ENCODE measurements around the gene CCDC127. TPM values are rescaled to one million over a fixed set of nuclear protein-coding genes. Genes with fewer than 3 reads are reported as not detected.

The CCDC127 gene
- total and polyA plus RNA-seq, 2 of the 13 experiments (the other 11 are each of a cell fraction or from before 2014, with no cell fraction given) = 2.9 to 4.3 TPM

- ChIA-PET CTCF (ENCODE audit: low intra/inter-chr PET ratio, low total read pairs) (no interaction called here), POLR2A (no interaction called here)
- no peak overlapping the region for H2AFZ ChIP-seq (ENCODE audit: low read length)
- no peak for DNase-seq (ENCODE audit: low spot score)
- H3K9ac ChIP-seq (ENCODE audit: insufficient read depth, low read depth, low read length) = no peak overlapping the region
- no peaks in the 10 kb centered on the region for H4K20me1 ChIP-seq (ENCODE audit: insufficient read depth, low read length)
- H3K36me3 ChIP-seq (replicated peaks in 1 of 2; ENCODE audit: control insufficient read depth in 1 of 2, insufficient read depth in 2 of 2, low read length in 2 of 2) = no peaks in the 10 kb centered on the region
- TF ChIP-seq ZNF414 (CRISPR knock-in tag; IDR thresholded peaks at IDR 0.05) = no peak
- TF ChIP-seq KDM5A (IDR thresholded peaks at IDR 0.05; ENCODE audit: borderline replicate concordance, low read length) = no peak
- no peak for FAIRE-seq
- H3K27ac ChIP-seq (ENCODE audit: extremely low read length, insufficient read depth, low read length) = no peak overlapping the region
- peaks cover 0 to 37% of the 10 kb centered on the region in 2 experiments; a peak in 4 of 5 replicates for H3K27me3 ChIP-seq (ENCODE audit: control insufficient read depth in 1 of 2, insufficient read depth in 2 of 2, low read length in 2 of 2)
- no peak for ATAC-seq
- 74% methylated on average over 12 of the region's 12 CpGs for WGBS (ENCODE audit: low lambda C conversion rate)
- intact Hi-C loops (cut with micrococcal nuclease; ENCODE audit: unreplicated experiment) (no loop called here), in situ Hi-C loops (cut with HindIII; ENCODE audit: extremely low pct_ligation_motif_present, low pct_unique_long_range_greater_than_20kb) (no loop called here)
- H3K4me3 ChIP-seq (replicated peaks in 1 of 3; ENCODE audit: insufficient read depth in 1 of 3, low read depth in 2 of 3, low read length in 3 of 3) = no peak overlapping the region
- BruUV-seq (replicated peaks) = no TSS peak
- no peak overlapping the region for H3K4me2 ChIP-seq (ENCODE audit: low read depth, low read length)
- H3K79me2 ChIP-seq (ENCODE audit: insufficient read depth, low read length) = no peaks in the 10 kb centered on the region
- H3K4me1 ChIP-seq (ENCODE audit: insufficient read depth, low read length) = no peaks in the 10 kb centered on the region
- no peaks in the 10 kb centered on the region for H3K9me3 ChIP-seq (ENCODE audit: low read length)
These were observed 35.8 kb downstream of the CCDC127 start for GRCh38 chr5:182126-182525.

- ChIA-PET POLR2A (no interaction called here), CTCF (ENCODE audit: low intra/inter-chr PET ratio, low total read pairs) (no interaction called here)
- H3K9ac ChIP-seq (ENCODE audit: insufficient read depth, low read depth, low read length) = no peak overlapping the region
- H3K4me2 ChIP-seq (ENCODE audit: low read depth, low read length) = no peak overlapping the region
- 60% methylated on average over 4 of the region's 22 CpGs for WGBS (ENCODE audit: low lambda C conversion rate)
- peaks cover 0 to 38% of the 10 kb centered on the region in 2 experiments for H3K27me3 ChIP-seq (ENCODE audit: control insufficient read depth in 1 of 2, insufficient read depth in 2 of 2, low read length in 2 of 2)
- BruUV-seq (replicated peaks) = no TSS peak
- FAIRE-seq (no peak), DNase-seq (ENCODE audit: low spot score) (no peak), ATAC-seq (no peak)
- intact Hi-C loops (cut with micrococcal nuclease; ENCODE audit: unreplicated experiment) = no loop called here
- no peaks in the 10 kb centered on the region for H3K4me1 ChIP-seq (ENCODE audit: insufficient read depth, low read length)
- H3K9me3 ChIP-seq (ENCODE audit: low read length) = no peaks in the 10 kb centered on the region
- H4K20me1 ChIP-seq (ENCODE audit: insufficient read depth, low read length) = no peaks in the 10 kb centered on the region
- in situ Hi-C loops (cut with HindIII; ENCODE audit: extremely low pct_ligation_motif_present, low pct_unique_long_range_greater_than_20kb) = no loop called here
- H3K4me3 ChIP-seq (replicated peaks in 1 of 3; ENCODE audit: insufficient read depth in 1 of 3, low read depth in 2 of 3, low read length in 3 of 3) = no peak overlapping the region
- no peaks in the 10 kb centered on the region for H3K36me3 ChIP-seq (replicated peaks in 1 of 2; ENCODE audit: control insufficient read depth in 1 of 2, insufficient read depth in 2 of 2, low read length in 2 of 2)
- no peaks in the 10 kb centered on the region for H3K79me2 ChIP-seq (ENCODE audit: insufficient read depth, low read length)
- no peak overlapping the region for H2AFZ ChIP-seq (ENCODE audit: low read length)
- no peak overlapping the region for H3K27ac ChIP-seq (ENCODE audit: extremely low read length, insufficient read depth, low read length)
- TF ChIP-seq ZMYM4 (CRISPR knock-in tag; IDR thresholded peaks at IDR 0.05) = no peak
- no peak for TF ChIP-seq HNRNPUL1 (IDR thresholded peaks at IDR 0.05; ENCODE audit: low read depth, low read length)
- no peak for TF ChIP-seq ZBTB37 (CRISPR knock-in tag; IDR thresholded peaks at IDR 0.05)
- no peak for TF ChIP-seq ZNF260 (CRISPR knock-in tag; IDR thresholded peaks at IDR 0.05; ENCODE audit: borderline replicate concordance, low read depth)
- no peak for TF ChIP-seq CEBPG (CRISPR knock-in tag; IDR thresholded peaks at IDR 0.05)
- TF ChIP-seq CENPBD1 (CRISPR knock-in tag; IDR thresholded peaks at IDR 0.05; ENCODE audit: borderline replicate concordance, low read depth) = no peak
- no peak for TF ChIP-seq MXD3 (CRISPR knock-in tag; IDR thresholded peaks at IDR 0.05)
- no peak for TF ChIP-seq THAP7 (CRISPR knock-in tag; IDR thresholded peaks at IDR 0.05)
- TF ChIP-seq RELA (CRISPR knock-in tag; IDR thresholded peaks at IDR 0.05) = no peak
- TF ChIP-seq PAWR (CRISPR knock-in tag; IDR thresholded peaks at IDR 0.05; ENCODE audit: borderline replicate concordance) = no peak
- TF ChIP-seq NR0B2 (CRISPR knock-in tag; IDR thresholded peaks at IDR 0.05) = no peak
- TF ChIP-seq ZNF788 (CRISPR knock-in tag; IDR thresholded peaks at IDR 0.05; ENCODE audit: borderline replicate concordance) = no peak
- no peak for TF ChIP-seq NR2F6 (IDR thresholded peaks at IDR 0.05)
- TF ChIP-seq NR2F6 (CRISPR knock-in tag; IDR thresholded peaks at IDR 0.05) = no peak
- TF ChIP-seq POLR2AphosphoS5 (IDR thresholded peaks at IDR 0.05; ENCODE audit: low read depth, low read length) = no peak
These were observed 36.4 kb downstream of the CCDC127 start for GRCh38 chr5:181566-181965.

All from HepG2 (cell line).